K562 (cell line): ENCODE measurements around the gene ACAD8. TPM values are rescaled to one million over a fixed set of nuclear protein-coding genes. Genes with fewer than 3 reads are reported as not detected.

Experiments used
- E2F3 ChIP-seq: fragments of 250-450 bp; sonication (Bioruptor Pico); IDR thresholded peaks from 2 replicates; pipeline ENCODE4 v1.4.0; 2020; ENCODE audit warnings: mild to moderate bottlenecking
- ETV1 ChIP-seq: fragments of 450-650 bp; conservative IDR thresholded peaks from 2 replicates; pipeline ENCODE4 v1.6.1; 2016; ENCODE audit warnings: missing genetic modification characterization, control low read depth, low read depth, missing compliant biosample characterization
- EWSR1 ChIP-seq: fragments of 450-650 bp; IDR thresholded peaks from 2 replicates; pipeline ENCODE4 v1.6.1; 2018; ENCODE audit warnings: borderline replicate concordance, mild to moderate bottlenecking, low read depth, moderate library complexity; ENCODE audit not compliant: partially characterized antibody
- FOXA3 ChIP-seq, 2 experiments: fragments of 450-650 bp in 1 of 2; sonication (generic) in 1 of 2; formaldehyde crosslinking; IDR thresholded peaks in 1 of 2; conservative IDR thresholded peaks in 1 of 2; 2 replicates each; pipeline versions ENCODE4 v1.4.0 to v1.8.0; 2020 to 2022; ENCODE audit warnings: mild to moderate bottlenecking in 2 of 2, missing genetic modification reagents in 1 of 2
- GABPB1 ChIP-seq: sonication (generic); formaldehyde crosslinking; IDR thresholded peaks from 2 replicates; pipeline ENCODE4 v1.8.0; 2022; ENCODE audit warnings: mild to moderate bottlenecking, missing genetic modification reagents
- HINFP ChIP-seq: fragments of 450-650 bp; conservative IDR thresholded peaks from 2 replicates; pipeline ENCODE4 v1.6.1; 2016; ENCODE audit warnings: missing genetic modification characterization, low read depth, mild to moderate bottlenecking, control low read depth, missing compliant biosample characterization
- MCM2 ChIP-seq: fragments of 450-650 bp; IDR thresholded peaks from 2 replicates; pipeline ENCODE4 v1.6.1; 2017; ENCODE audit warnings: low read depth, mild to moderate bottlenecking
- MCM3 ChIP-seq: fragments of 450-650 bp; IDR thresholded peaks from 2 replicates; pipeline ENCODE4 v1.6.1; 2016
- SRF ChIP-seq, 2 experiments: fragments of 250-450, 450-650 bp in 1 of 2; sonication (Bioruptor Pico) in 1 of 2; sonication (generic) in 1 of 2; formaldehyde crosslinking; IDR thresholded peaks; 2 replicates each; pipeline versions ENCODE4 v1.5.0 to v1.5.1; 2020 to 2022; ENCODE audit warnings: mild to moderate bottlenecking in 1 of 2, missing genetic modification reagents in 1 of 2
- ZNF316 ChIP-seq: fragments of 450-650 bp; IDR thresholded peaks from 2 replicates; pipeline ENCODE4 v1.6.1; 2016
- polyA plus RNA-seq, 8 experiments: library from polyadenylated mRNA; depleted of rRNA in 4 of 8; stranded (reverse) in 5 of 8; unstranded in 3 of 8; fragments of >200 nt; fragmentation: Nextera tagmentation in 2 of 8; fragmentation: Illumina TruSeq in 1 of 8; extraction: Ambion mirVana in 2 of 8; extraction: Trizol in 1 of 8; gene quantifications; 2 replicates each; pipeline versions ENCODE4 v1.2.1 to v1.2.3, GENCODE V29; 2011 to 2014; ENCODE audit warnings: inconsistent platforms in 1 of 8, missing spikeins in 1 of 8
- total RNA-seq, 7 experiments: library from RNA; depleted of rRNA in 6 of 7; stranded (reverse); fragments of >200 nt in 6 of 7; fragmentation: Illumina TruSeq in 2 of 7; extraction: Trizol in 2 of 7; gene quantifications; 2 replicates each; pipeline versions ENCODE4 v1.2.1 to v1.2.3, GENCODE V29; 2011 to 2021; ENCODE audit warnings: low replicate concordance in 1 of 7
- TF ChIP-seq, protein P1 (sequence below), 2 experiments: IDR thresholded peaks; 2 replicates each; pipeline ENCODE4 v1.6.1; 2012; ENCODE audit warnings: improper control_type of control experiment in 2 of 2, low read depth in 2 of 2, low read length in 2 of 2, borderline replicate concordance in 1 of 2
- TF ChIP-seq, protein P2 (sequence below), 3 experiments: fragments of 200-800 bp in 1 of 3; fragments of 250-450 bp in 1 of 3; fragments of 450-650 bp in 1 of 3; sonication (Bioruptor Pico) in 1 of 3; sonication (Bioruptor generic) in 1 of 3; formaldehyde crosslinking in 1 of 3; IDR thresholded peaks; 2 replicates each; pipeline versions ENCODE4 v1.6.1 to v1.8.0; 2016 to 2022; ENCODE audit warnings: mild to moderate bottlenecking in 2 of 3, missing genetic modification characterization in 2 of 3, missing compliant biosample characterization in 1 of 3, moderate library complexity in 1 of 3
- TF ChIP-seq, protein P3 (sequence below), 2 experiments: fragments of 450-650 bp in 1 of 2; IDR thresholded peaks; 2 replicates each; pipeline ENCODE4 v1.6.1; 2011 to 2017; ENCODE audit warnings: low read depth in 2 of 2, antibody characterized with exemption in 1 of 2, borderline replicate concordance in 1 of 2, low read length in 1 of 2, mild to moderate bottlenecking in 1 of 2, mixed read lengths in 1 of 2; ENCODE audit not compliant: control insufficient read depth in 1 of 2

The ACAD8 gene
- total and polyA plus RNA-seq, 9 of the 15 experiments (the other 6 are each of a cell fraction or from before 2014, with no cell fraction given), result 6.5 to 34.1 (median 20.1) TPM

DNA sequence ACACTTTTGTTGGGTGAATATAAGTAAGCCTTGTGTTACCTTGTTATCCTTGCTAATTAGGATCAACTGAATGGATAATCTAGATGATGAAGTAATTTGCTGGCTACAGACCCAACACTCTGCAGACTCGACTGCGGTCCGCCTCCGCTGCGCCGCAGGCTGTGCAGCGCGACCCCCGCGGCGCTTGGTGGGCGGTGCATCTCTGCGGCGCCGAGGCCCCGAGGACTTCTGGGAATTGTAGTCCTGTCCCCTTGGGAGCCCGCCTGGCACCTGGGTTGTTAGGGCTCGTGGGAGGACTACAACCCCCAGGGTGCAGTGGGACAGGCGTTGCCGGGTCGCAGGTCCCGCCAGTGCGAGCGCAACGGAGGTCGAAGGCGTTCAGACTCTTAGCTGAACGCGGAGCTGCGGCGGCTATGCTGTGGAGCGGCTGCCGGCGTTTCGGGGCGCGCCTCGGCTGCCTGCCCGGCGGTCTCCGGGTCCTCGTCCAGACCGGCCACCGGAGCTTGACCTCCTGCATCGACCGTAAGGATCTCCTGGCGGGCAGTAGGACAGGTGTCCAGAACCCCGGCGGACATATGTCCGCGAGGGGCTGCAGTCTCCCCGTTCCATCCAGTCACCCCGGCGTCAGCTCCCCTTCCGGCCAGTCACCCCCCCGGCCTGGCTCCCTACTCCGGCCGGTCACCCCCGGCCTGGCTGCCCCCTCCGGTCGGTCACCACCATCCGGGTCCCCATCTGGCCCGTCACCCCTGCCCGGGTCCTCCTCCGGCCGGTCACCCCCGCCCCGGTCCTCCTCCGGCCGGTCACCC is at the start of gene ACAD8, which contains the start of gene THYN1 (continued):
- TF ChIP-seq GABPB1 (CRISPR knock-in tag), result no peak
- TF ChIP-seq MCM2, result no peak
- 0 out of 2 replicates have a peak, but pooled peaks have one; percentile 48 for TF ChIP-seq ETV1 (tag)
- TF ChIP-seq MCM3, result no peak
- no peak for TF ChIP-seq FOXA3 (CRISPR knock-in tag; conservative IDR thresholded peaks at IDR 0.05 in 1 of 2, IDR thresholded peaks at IDR 0.05 in 1 of 2)
- TF ChIP-seq EWSR1, result no peak
- TF ChIP-seq, protein P1, sequence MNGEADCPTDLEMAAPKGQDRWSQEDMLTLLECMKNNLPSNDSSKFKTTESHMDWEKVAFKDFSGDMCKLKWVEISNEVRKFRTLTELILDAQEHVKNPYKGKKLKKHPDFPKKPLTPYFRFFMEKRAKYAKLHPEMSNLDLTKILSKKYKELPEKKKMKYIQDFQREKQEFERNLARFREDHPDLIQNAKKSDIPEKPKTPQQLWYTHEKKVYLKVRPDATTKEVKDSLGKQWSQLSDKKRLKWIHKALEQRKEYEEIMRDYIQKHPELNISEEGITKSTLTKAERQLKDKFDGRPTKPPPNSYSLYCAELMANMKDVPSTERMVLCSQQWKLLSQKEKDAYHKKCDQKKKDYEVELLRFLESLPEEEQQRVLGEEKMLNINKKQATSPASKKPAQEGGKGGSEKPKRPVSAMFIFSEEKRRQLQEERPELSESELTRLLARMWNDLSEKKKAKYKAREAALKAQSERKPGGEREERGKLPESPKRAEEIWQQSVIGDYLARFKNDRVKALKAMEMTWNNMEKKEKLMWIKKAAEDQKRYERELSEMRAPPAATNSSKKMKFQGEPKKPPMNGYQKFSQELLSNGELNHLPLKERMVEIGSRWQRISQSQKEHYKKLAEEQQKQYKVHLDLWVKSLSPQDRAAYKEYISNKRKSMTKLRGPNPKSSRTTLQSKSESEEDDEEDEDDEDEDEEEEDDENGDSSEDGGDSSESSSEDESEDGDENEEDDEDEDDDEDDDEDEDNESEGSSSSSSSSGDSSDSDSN (IDR thresholded peaks at IDR 0.05; ENCODE audit: borderline replicate concordance in 1 of 2, low read depth in 2 of 2, low read length in 2 of 2), result peak; percentile 44 to 82; a peak in 3 of 4 replicates
- TF ChIP-seq, protein P2, sequence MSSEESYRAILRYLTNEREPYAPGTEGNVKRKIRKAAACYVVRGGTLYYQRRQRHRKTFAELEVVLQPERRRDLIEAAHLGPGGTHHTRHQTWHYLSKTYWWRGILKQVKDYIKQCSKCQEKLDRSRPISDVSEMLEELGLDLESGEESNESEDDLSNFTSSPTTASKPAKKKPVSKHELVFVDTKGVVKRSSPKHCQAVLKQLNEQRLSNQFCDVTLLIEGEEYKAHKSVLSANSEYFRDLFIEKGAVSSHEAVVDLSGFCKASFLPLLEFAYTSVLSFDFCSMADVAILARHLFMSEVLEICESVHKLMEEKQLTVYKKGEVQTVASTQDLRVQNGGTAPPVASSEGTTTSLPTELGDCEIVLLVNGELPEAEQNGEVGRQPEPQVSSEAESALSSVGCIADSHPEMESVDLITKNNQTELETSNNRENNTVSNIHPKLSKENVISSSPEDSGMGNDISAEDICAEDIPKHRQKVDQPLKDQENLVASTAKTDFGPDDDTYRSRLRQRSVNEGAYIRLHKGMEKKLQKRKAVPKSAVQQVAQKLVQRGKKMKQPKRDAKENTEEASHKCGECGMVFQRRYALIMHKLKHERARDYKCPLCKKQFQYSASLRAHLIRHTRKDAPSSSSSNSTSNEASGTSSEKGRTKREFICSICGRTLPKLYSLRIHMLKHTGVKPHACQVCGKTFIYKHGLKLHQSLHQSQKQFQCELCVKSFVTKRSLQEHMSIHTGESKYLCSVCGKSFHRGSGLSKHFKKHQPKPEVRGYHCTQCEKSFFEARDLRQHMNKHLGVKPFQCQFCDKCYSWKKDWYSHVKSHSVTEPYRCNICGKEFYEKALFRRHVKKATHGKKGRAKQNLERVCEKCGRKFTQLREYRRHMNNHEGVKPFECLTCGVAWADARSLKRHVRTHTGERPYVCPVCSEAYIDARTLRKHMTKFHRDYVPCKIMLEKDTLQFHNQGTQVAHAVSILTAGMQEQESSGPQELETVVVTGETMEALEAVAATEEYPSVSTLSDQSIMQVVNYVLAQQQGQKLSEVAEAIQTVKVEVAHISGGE (CRISPR knock-in tag; IDR thresholded peaks at IDR 0.05), result peak in 1 of 3 experiments; percentile 86; a peak in 2 of 6 replicates
- TF ChIP-seq HINFP (tag), result peak; percentile 79
- TF ChIP-seq ZNF316, result no peak
- no peak for TF ChIP-seq SRF (CRISPR knock-in tag; IDR thresholded peaks at IDR 0.05)
- peak; percentile 51; the same call in 1 of the 2 replicates for TF ChIP-seq E2F3 (CRISPR knock-in tag)
- TF ChIP-seq, protein P3, sequence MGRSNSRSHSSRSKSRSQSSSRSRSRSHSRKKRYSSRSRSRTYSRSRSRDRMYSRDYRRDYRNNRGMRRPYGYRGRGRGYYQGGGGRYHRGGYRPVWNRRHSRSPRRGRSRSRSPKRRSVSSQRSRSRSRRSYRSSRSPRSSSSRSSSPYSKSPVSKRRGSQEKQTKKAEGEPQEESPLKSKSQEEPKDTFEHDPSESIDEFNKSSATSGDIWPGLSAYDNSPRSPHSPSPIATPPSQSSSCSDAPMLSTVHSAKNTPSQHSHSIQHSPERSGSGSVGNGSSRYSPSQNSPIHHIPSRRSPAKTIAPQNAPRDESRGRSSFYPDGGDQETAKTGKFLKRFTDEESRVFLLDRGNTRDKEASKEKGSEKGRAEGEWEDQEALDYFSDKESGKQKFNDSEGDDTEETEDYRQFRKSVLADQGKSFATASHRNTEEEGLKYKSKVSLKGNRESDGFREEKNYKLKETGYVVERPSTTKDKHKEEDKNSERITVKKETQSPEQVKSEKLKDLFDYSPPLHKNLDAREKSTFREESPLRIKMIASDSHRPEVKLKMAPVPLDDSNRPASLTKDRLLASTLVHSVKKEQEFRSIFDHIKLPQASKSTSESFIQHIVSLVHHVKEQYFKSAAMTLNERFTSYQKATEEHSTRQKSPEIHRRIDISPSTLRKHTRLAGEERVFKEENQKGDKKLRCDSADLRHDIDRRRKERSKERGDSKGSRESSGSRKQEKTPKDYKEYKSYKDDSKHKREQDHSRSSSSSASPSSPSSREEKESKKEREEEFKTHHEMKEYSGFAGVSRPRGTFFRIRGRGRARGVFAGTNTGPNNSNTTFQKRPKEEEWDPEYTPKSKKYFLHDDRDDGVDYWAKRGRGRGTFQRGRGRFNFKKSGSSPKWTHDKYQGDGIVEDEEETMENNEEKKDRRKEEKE (IDR thresholded peaks at IDR 0.05; ENCODE audit: borderline replicate concordance in 1 of 2, control insufficient read depth in 1 of 2, low read depth in 2 of 2, low read length in 1 of 2), result no peak
